ENCODE data around the gene REV3L. TPM values are rescaled to one million over a fixed set of nuclear protein-coding genes. Genes with fewer than 3 reads are reported as not detected.
"Not testable (repeated sequence)": the region's sequence is repeated elsewhere in the genome, so short reads cannot be mapped to it uniquely, and the experiment has no call there.

The REV3L gene
- polyA plus RNA-seq, 6 donors from 2014 or later = 3.2 to 18.5 (median 8.8) TPM

- DNase-seq = no peak
- no peaks in the 10 kb centered on the region for H3K27me3 Mint-ChIP-seq
- H3K4me1 Mint-ChIP-seq = peaks cover 30 to 37% (median 31%) of the 10 kb centered on the region in 3 donors
- no peak for ATAC-seq (ENCODE audit: low read depth in 2 of 2)
- no peaks in the 10 kb centered on the region for H3K9me3 Mint-ChIP-seq
- H3K4me3 Mint-ChIP-seq = peak overlapping the region in 1 of 8 donors; percentile 74
- H3K27ac Mint-ChIP-seq = peak overlapping the region in 1 of 6 donors; percentile 16
- H3K36me3 Mint-ChIP-seq = no peaks in the 10 kb centered on the region
These were observed 3.5 kb upstream of the REV3L start for GRCh38 chr6:111486475-111486874.

GRCh38 chr6:111485342-111485741 is 2.3 kb upstream of the REV3L start:
- Mint-ChIP-seq H3K27ac (peak overlapping the region in 1 of 6 donors; percentile 24), H3K4me3 (peak overlapping the region in 3 of 8 donors; percentile 20 to 74 (median 59)), H3K9me3 (no peaks in the 10 kb centered on the region), H3K4me1 (peaks cover 36 to 43% (median 37%) of the 10 kb centered on the region in 3 donors), H3K27me3 (no peaks in the 10 kb centered on the region), H3K36me3 (no peaks in the 10 kb centered on the region)
- DNase-seq = no peak
- ATAC-seq (ENCODE audit: low read depth in 2 of 2) = no peak

- peak overlapping the region; percentile 93 to 100 (median 98) for H3K4me3 Mint-ChIP-seq
- DNase-seq = no peak
These were observed 1.6 kb upstream of the REV3L start for GRCh38 chr6:111484633-111484930.

GRCh38 chr6:111483736-111484632 is 966 bp upstream of the REV3L start:
- peak overlapping the region; percentile 93 to 100 (median 98) for H3K4me3 Mint-ChIP-seq
- peak; percentile 63 for ATAC-seq (ENCODE audit: low read depth in 2 of 2)
- peak; percentile 91 for DNase-seq
- H3K36me3 Mint-ChIP-seq = no peaks in the 10 kb centered on the region
- peak overlapping the region; percentile 98 to 100 (median 99) for H3K27ac Mint-ChIP-seq
- H3K4me1 Mint-ChIP-seq = peaks cover 37 to 41% (median 38%) of the 10 kb centered on the region in 3 donors
- H3K27me3 Mint-ChIP-seq = no peaks in the 10 kb centered on the region
- H3K9me3 Mint-ChIP-seq = no peaks in the 10 kb centered on the region

More at GRCh38 chr6:111484633-111484930, 1.6 kb upstream of the REV3L start:
- Mint-ChIP-seq H3K27me3 (no peaks in the 10 kb centered on the region), H3K27ac (peak overlapping the region; percentile 98 to 100 (median 99)), H3K36me3 (no peaks in the 10 kb centered on the region), H3K4me1 (peaks cover 37 to 38% (median 37%) of the 10 kb centered on the region in 3 donors), H3K9me3 (no peaks in the 10 kb centered on the region)
- no peak for ATAC-seq (ENCODE audit: low read depth in 2 of 2)

GRCh38 chr6:111482188-111482958 is 645 bp downstream of the REV3L start:
- no peaks in the 10 kb centered on the region for H3K36me3 Mint-ChIP-seq
- peaks cover 36 to 44% (median 40%) of the 10 kb centered on the region in 3 donors for H3K4me1 Mint-ChIP-seq
- no peaks in the 10 kb centered on the region for H3K27me3 Mint-ChIP-seq
- H3K9me3 Mint-ChIP-seq = no peaks in the 10 kb centered on the region
- peak overlapping the region; percentile 93 to 99 (median 98) for H3K4me3 Mint-ChIP-seq
- peak overlapping the region; percentile 96 to 99 (median 98) for H3K27ac Mint-ChIP-seq
- ATAC-seq (ENCODE audit: low read depth in 2 of 2) = peak; percentile 12 to 14
- peak; percentile 57 for DNase-seq

GRCh38 chr6:111481836-111482187 is 1.2 kb downstream of the REV3L start:
- DNase-seq (no peak), ATAC-seq (ENCODE audit: low read depth in 2 of 2) (no peak)
- Mint-ChIP-seq H3K36me3 (no peaks in the 10 kb centered on the region), H3K4me1 (peaks cover 38 to 45% (median 42%) of the 10 kb centered on the region in 3 donors), H3K4me3 (peak overlapping the region; percentile 93 to 99 (median 98)), H3K9me3 (no peaks in the 10 kb centered on the region), H3K27me3 (no peaks in the 10 kb centered on the region), H3K27ac (peak overlapping the region; percentile 96 to 99 (median 98))

- Mint-ChIP-seq H3K27me3 (no peaks in the 10 kb centered on the region), H3K4me3 (peak overlapping the region; percentile 93 to 99 (median 98)), H3K4me1 (peaks cover 34 to 41% (median 38%) of the 10 kb centered on the region in 3 donors), H3K36me3 (no peaks in the 10 kb centered on the region), H3K27ac (peak overlapping the region in 5 of 6 donors; percentile 40 to 98 (median 96)), H3K9me3 (no peaks in the 10 kb centered on the region)
- ATAC-seq (ENCODE audit: low read depth in 2 of 2) = no peak
- no peak for DNase-seq
These were observed 1.8 kb downstream of the REV3L start for GRCh38 chr6:111480988-111481822.

- Mint-ChIP-seq H3K27me3 (no peaks in the 10 kb centered on the region), H3K36me3 (no peaks in the 10 kb centered on the region), H3K4me1 (peaks cover 33 to 38% (median 35%) of the 10 kb centered on the region in 3 donors), H3K4me3 (peak overlapping the region in 1 of 8 donors; percentile 78), H3K9me3 (no peaks in the 10 kb centered on the region), H3K27ac (peak overlapping the region in 5 of 6 donors; percentile 32 to 76 (median 47))
- DNase-seq (peak; percentile 54), ATAC-seq (ENCODE audit: low read depth in 2 of 2) (peak; percentile 15 to 18)
These were observed 4.3 kb downstream of the REV3L start for GRCh38 chr6:111478749-111479148.

- Mint-ChIP-seq H3K9me3 (no peaks in the 10 kb centered on the region), H3K4me1 (peaks cover 35 to 38% (median 36%) of the 10 kb centered on the region in 3 donors), H3K36me3 (no peaks in the 10 kb centered on the region), H3K27me3 (no peaks in the 10 kb centered on the region), H3K27ac (peak overlapping the region in 3 of 6 donors; percentile 24 to 88 (median 70)), H3K4me3 (no peak overlapping the region)
- DNase-seq (no peak), ATAC-seq (ENCODE audit: low read depth in 2 of 2) (no peak)
These were observed 4.9 kb downstream of the REV3L start for GRCh38 chr6:111478064-111478476.

GRCh38 chr6:111477481-111477938 is 5.5 kb downstream of the REV3L start:
- peak overlapping the region in 4 of 6 donors; percentile 46 to 88 (median 59) for H3K27ac Mint-ChIP-seq

GRCh38 chr6:111476061-111476460 is 7.0 kb downstream of the REV3L start:
- H3K9me3 Mint-ChIP-seq; H3K27me3 Mint-ChIP-seq; ATAC-seq (ENCODE audit: low read depth in 2 of 2); H3K4me3 Mint-ChIP-seq; H3K36me3 Mint-ChIP-seq; DNase-seq: not testable (repeated sequence)
- H3K4me1 Mint-ChIP-seq = peaks cover 24 to 30% (median 28%) of the 10 kb centered on the region in 3 donors
- H3K27ac Mint-ChIP-seq = peak overlapping the region in 2 of 6 donors; percentile 54 to 89

More at GRCh38 chr6:111477481-111477938, 5.5 kb downstream of the REV3L start:
- Mint-ChIP-seq H3K27me3 (no peaks in the 10 kb centered on the region), H3K36me3 (no peaks in the 10 kb centered on the region), H3K4me1 (peaks cover 35 to 39% (median 38%) of the 10 kb centered on the region in 3 donors), H3K4me3 (no peak overlapping the region), H3K9me3 (no peaks in the 10 kb centered on the region)
- ATAC-seq (ENCODE audit: low read depth in 2 of 2) (peak; percentile 17 to 33), DNase-seq (peak; percentile 9)

GRCh38 chr6:111474771-111475170 is 8.2 kb downstream of the REV3L start:
- ATAC-seq (ENCODE audit: low read depth in 2 of 2) (no peak), DNase-seq (no peak)
- Mint-ChIP-seq H3K4me1 (peaks cover 22 to 28% (median 26%) of the 10 kb centered on the region in 3 donors), H3K36me3 (no peaks in the 10 kb centered on the region), H3K4me3 (no peak overlapping the region), H3K27me3 (no peaks in the 10 kb centered on the region), H3K9me3 (no peaks in the 10 kb centered on the region), H3K27ac (peak overlapping the region in 2 of 6 donors; percentile 69 to 71)

Measured in naive B cell (primary cell).